ENCODE results near the gene HOXD12.

GRCh38 chr2:176145085-176145969 is 45.7 kb downstream of the HOXD12 start:
- TF ChIP-seq CTCF (conservative IDR thresholded peaks at IDR 0.05; ENCODE audit: low read depth, low read length) = no peak
- no peak for TF ChIP-seq EZH2 (IDR thresholded peaks at IDR 0.05; ENCODE audit: borderline replicate concordance, low read depth, low read length, poor library complexity, severe bottlenecking)
